ENCODE results near the gene GPR61.

Gene GPR61

GRCh38 chr1:109539676-109540075 is at the start of gene GPR61:
GPR61 (plus strand) TSS chr1:109539872; CDS start chr1:109543023, 3,151 bp downstream.
- Histone ChIP-seq H3K4me1 (ENCODE audit: control insufficient read depth, insufficient read depth, low read length) (peaks cover 12% of the 10 kb centered on the region), H3K9ac (ENCODE audit: low read length) (no peak within 1 kb of the TSS), H3K27ac (ENCODE audit: low read depth, low read length) (no peak within 1 kb of the TSS), H3K36me3 (ENCODE audit: control insufficient read depth, insufficient read depth, low read length) (no peaks in the 10 kb centered on the region), H3K4me3 (ENCODE audit: low read length) (no peak within 1 kb of the TSS), H3K27me3 (ENCODE audit: control insufficient read depth, insufficient read depth, low read length) (no peaks in the 10 kb centered on the region)

GRCh38 chr1:109490029-109490933 is 49.4 kb upstream of the GPR61 start:
- Histone ChIP-seq H3K4me1 (ENCODE audit: control insufficient read depth, insufficient read depth, low read length) (peaks cover 6% of the 10 kb centered on the region), H3K27me3 (ENCODE audit: control insufficient read depth, insufficient read depth, low read length) (no peaks in the 10 kb centered on the region), H3K27ac (ENCODE audit: low read depth, low read length) (no peak overlapping the region), H3K4me3 (ENCODE audit: low read length) (no peak overlapping the region), H3K36me3 (ENCODE audit: control insufficient read depth, insufficient read depth, low read length) (no peaks in the 10 kb centered on the region), H3K9ac (ENCODE audit: low read length) (no peak overlapping the region)

GRCh38 chr1:109490934-109491302 is 48.8 kb upstream of the GPR61 start:
- no peaks in the 10 kb centered on the region for H3K27me3 ChIP-seq (ENCODE audit: control insufficient read depth, insufficient read depth, low read length)
- no peak overlapping the region for H3K27ac ChIP-seq (ENCODE audit: low read depth, low read length)
- H3K9ac ChIP-seq (ENCODE audit: low read length), result no peak overlapping the region
- no peak overlapping the region for H3K4me3 ChIP-seq (ENCODE audit: low read length)
- H3K36me3 ChIP-seq (ENCODE audit: control insufficient read depth, insufficient read depth, low read length), result peaks cover 2% of the 10 kb centered on the region
- peaks cover 6% of the 10 kb centered on the region for H3K4me1 ChIP-seq (ENCODE audit: control insufficient read depth, insufficient read depth, low read length)

GRCh38 chr1:109491372-109491771 is 48.3 kb upstream of the GPR61 start:
- H3K4me1 ChIP-seq (ENCODE audit: control insufficient read depth, insufficient read depth, low read length), result peaks cover 6% of the 10 kb centered on the region
- H3K36me3 ChIP-seq (ENCODE audit: control insufficient read depth, insufficient read depth, low read length), result peaks cover 4% of the 10 kb centered on the region
- no peak overlapping the region for H3K27ac ChIP-seq (ENCODE audit: low read depth, low read length)

GRCh38 chr1:109492779-109493178 is 46.9 kb upstream of the GPR61 start:
- H3K27ac ChIP-seq (ENCODE audit: low read depth, low read length), result no peak overlapping the region
- H3K27me3 ChIP-seq (ENCODE audit: control insufficient read depth, insufficient read depth, low read length), result no peaks in the 10 kb centered on the region
- peaks cover 10% of the 10 kb centered on the region for H3K36me3 ChIP-seq (ENCODE audit: control insufficient read depth, insufficient read depth, low read length)
- no peak overlapping the region for H3K9ac ChIP-seq (ENCODE audit: low read length)
- H3K4me1 ChIP-seq (ENCODE audit: control insufficient read depth, insufficient read depth, low read length), result peaks cover 6% of the 10 kb centered on the region
- no peak overlapping the region for H3K4me3 ChIP-seq (ENCODE audit: low read length)

More at GRCh38 chr1:109491372-109491771, 48.3 kb upstream of the GPR61 start:
- Histone ChIP-seq H3K4me3 (ENCODE audit: low read length) (no peak overlapping the region), H3K9ac (ENCODE audit: low read length) (no peak overlapping the region), H3K27me3 (ENCODE audit: control insufficient read depth, insufficient read depth, low read length) (no peaks in the 10 kb centered on the region)

- Histone ChIP-seq H3K36me3 (ENCODE audit: control insufficient read depth, insufficient read depth, low read length) (peaks cover 10% of the 10 kb centered on the region), H3K27ac (ENCODE audit: low read depth, low read length) (peak overlapping the region; percentile 57), H3K4me1 (ENCODE audit: control insufficient read depth, insufficient read depth, low read length) (peaks cover 6% of the 10 kb centered on the region), H3K4me3 (ENCODE audit: low read length) (no peak overlapping the region), H3K9ac (ENCODE audit: low read length) (no peak overlapping the region), H3K27me3 (ENCODE audit: control insufficient read depth, insufficient read depth, low read length) (no peaks in the 10 kb centered on the region)
Observed at GRCh38 chr1:109493227-109493626, 46.4 kb upstream of the GPR61 start.

- H3K4me1 ChIP-seq (ENCODE audit: control insufficient read depth, insufficient read depth, low read length), result peaks cover 6% of the 10 kb centered on the region
- peaks cover 10% of the 10 kb centered on the region for H3K36me3 ChIP-seq (ENCODE audit: control insufficient read depth, insufficient read depth, low read length)
- H3K27me3 ChIP-seq (ENCODE audit: control insufficient read depth, insufficient read depth, low read length), result no peaks in the 10 kb centered on the region
- peak within 1 kb of the TSS; percentile 84 for H3K4me3 ChIP-seq (ENCODE audit: low read length)
- no peak within 1 kb of the TSS for H3K9ac ChIP-seq (ENCODE audit: low read length)
- peak within 1 kb of the TSS; percentile 57 for H3K27ac ChIP-seq (ENCODE audit: low read depth, low read length)
Observed at GRCh38 chr1:109493805-109494539, 45.7 kb upstream of the GPR61 start, which contains the start of gene CYB561D1. CYB561D1 (plus strand) TSS chr1:109494094; CDS start chr1:109494140, 46 bp downstream.

- Histone ChIP-seq H3K4me1 (ENCODE audit: control insufficient read depth, insufficient read depth, low read length) (peaks cover 15% of the 10 kb centered on the region), H3K36me3 (ENCODE audit: control insufficient read depth, insufficient read depth, low read length) (peaks cover 12% of the 10 kb centered on the region), H3K4me3 (ENCODE audit: low read length) (no peak overlapping the region), H3K9ac (ENCODE audit: low read length) (no peak overlapping the region), H3K27ac (ENCODE audit: low read depth, low read length) (no peak overlapping the region), H3K27me3 (ENCODE audit: control insufficient read depth, insufficient read depth, low read length) (no peaks in the 10 kb centered on the region)
Observed at GRCh38 chr1:109495738-109496137, 43.9 kb upstream of the GPR61 start.

- no peak overlapping the region for H3K9ac ChIP-seq (ENCODE audit: low read length)
- no peaks in the 10 kb centered on the region for H3K27me3 ChIP-seq (ENCODE audit: control insufficient read depth, insufficient read depth, low read length)
- peaks cover 24% of the 10 kb centered on the region for H3K4me1 ChIP-seq (ENCODE audit: control insufficient read depth, insufficient read depth, low read length)
- H3K4me3 ChIP-seq (ENCODE audit: low read length), result no peak overlapping the region
- H3K27ac ChIP-seq (ENCODE audit: low read depth, low read length), result no peak overlapping the region
- peaks cover 13% of the 10 kb centered on the region for H3K36me3 ChIP-seq (ENCODE audit: control insufficient read depth, insufficient read depth, low read length)
Observed at GRCh38 chr1:109497449-109498160, 42.1 kb upstream of the GPR61 start.

GRCh38 chr1:109498161-109498801 is 41.4 kb upstream of the GPR61 start:
- Histone ChIP-seq H3K36me3 (ENCODE audit: control insufficient read depth, insufficient read depth, low read length) (peaks cover 13% of the 10 kb centered on the region), H3K9ac (ENCODE audit: low read length) (no peak overlapping the region), H3K4me1 (ENCODE audit: control insufficient read depth, insufficient read depth, low read length) (peaks cover 24% of the 10 kb centered on the region)

GRCh38 chr1:109499081-109499480 is 40.6 kb upstream of the GPR61 start:
- peaks cover 13% of the 10 kb centered on the region for H3K36me3 ChIP-seq (ENCODE audit: control insufficient read depth, insufficient read depth, low read length)
- no peak overlapping the region for H3K27ac ChIP-seq (ENCODE audit: low read depth, low read length)
- H3K4me1 ChIP-seq (ENCODE audit: control insufficient read depth, insufficient read depth, low read length), result peaks cover 21% of the 10 kb centered on the region

More at GRCh38 chr1:109498161-109498801, 41.4 kb upstream of the GPR61 start:
- H3K27me3 ChIP-seq (ENCODE audit: control insufficient read depth, insufficient read depth, low read length), result no peaks in the 10 kb centered on the region
- H3K4me3 ChIP-seq (ENCODE audit: low read length), result no peak overlapping the region
- no peak overlapping the region for H3K27ac ChIP-seq (ENCODE audit: low read depth, low read length)

More at GRCh38 chr1:109499081-109499480, 40.6 kb upstream of the GPR61 start:
- Histone ChIP-seq H3K9ac (ENCODE audit: low read length) (no peak overlapping the region), H3K27me3 (ENCODE audit: control insufficient read depth, insufficient read depth, low read length) (no peaks in the 10 kb centered on the region), H3K4me3 (ENCODE audit: low read length) (no peak overlapping the region)
